ENCODE data around the gene COG7. TPM values are rescaled to one million over a fixed set of nuclear protein-coding genes. Genes with fewer than 3 reads are reported as not detected.

Gene COG7
- total RNA-seq, 5 donors from 2014 or later (not counting 1 experiment from before 2014, with no cell fraction given): 15.8 to 23.2 (median 22.4) TPM

DNA sequence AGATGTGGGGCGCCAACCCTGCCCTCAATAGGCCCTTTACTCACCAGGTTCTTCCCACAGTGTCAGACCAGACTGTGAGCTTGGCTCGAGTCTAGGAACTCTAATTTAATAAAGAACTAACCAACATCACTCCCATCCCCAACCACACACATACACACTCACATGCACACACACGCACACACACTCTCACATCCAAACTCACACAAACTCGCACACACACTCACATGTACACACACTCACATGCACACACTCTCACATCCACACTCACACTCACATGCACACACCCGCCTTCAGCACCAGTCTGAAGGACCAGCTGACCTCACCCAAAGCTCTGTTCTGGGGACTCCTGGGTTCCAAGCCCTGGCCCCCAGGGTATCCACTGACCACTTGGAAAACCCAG lies 63.8 kb downstream of the COG7 start:
- no peak overlapping the region for H3K27ac ChIP-seq (ENCODE audit: low read length)
- H3K27ac Mint-ChIP-seq: no peak overlapping the region
- H3K4me3 ChIP-seq (ENCODE audit: control insufficient read depth in 1 of 2, extremely low read depth in 1 of 2, low read length in 1 of 2): no peak overlapping the region
- H3K36me3 Mint-ChIP-seq: peaks cover 48% of the 10 kb centered on the region
- ChIA-PET CTCF (no interaction called here), POLR2A (no interaction called here)
- no peaks in the 10 kb centered on the region for H3K27me3 Mint-ChIP-seq
- ATAC-seq (replicated peaks in 1 of 4) (no peak), DNase-seq (no peak)
- H3K4me3 Mint-ChIP-seq: no peak overlapping the region
- no peaks in the 10 kb centered on the region for H3K9me3 Mint-ChIP-seq
- H3K9me3 ChIP-seq: no peaks in the 10 kb centered on the region
- H3K27me3 ChIP-seq (replicated peaks in 1 of 2; ENCODE audit: control insufficient read depth in 2 of 2, extremely low read depth in 1 of 2, insufficient read depth in 2 of 2, low read length in 1 of 2): no peaks in the 10 kb centered on the region
- 90% methylated on average over 5 of the region's 5 CpGs for WGBS (ENCODE audit: insufficient coverage)
- no peaks in the 10 kb centered on the region for H3K4me1 Mint-ChIP-seq
- peaks cover 19 to 39% of the 10 kb centered on the region in 2 donors for H3K36me3 ChIP-seq (ENCODE audit: control insufficient read depth in 2 of 2, extremely low read depth in 1 of 2, insufficient read depth in 1 of 2, low read length in 1 of 2)
- no peaks in the 10 kb centered on the region for H3K4me1 ChIP-seq (ENCODE audit: control insufficient read depth in 1 of 2, extremely low read depth in 1 of 2, insufficient read depth in 2 of 2, low read length in 2 of 2)

DNA sequence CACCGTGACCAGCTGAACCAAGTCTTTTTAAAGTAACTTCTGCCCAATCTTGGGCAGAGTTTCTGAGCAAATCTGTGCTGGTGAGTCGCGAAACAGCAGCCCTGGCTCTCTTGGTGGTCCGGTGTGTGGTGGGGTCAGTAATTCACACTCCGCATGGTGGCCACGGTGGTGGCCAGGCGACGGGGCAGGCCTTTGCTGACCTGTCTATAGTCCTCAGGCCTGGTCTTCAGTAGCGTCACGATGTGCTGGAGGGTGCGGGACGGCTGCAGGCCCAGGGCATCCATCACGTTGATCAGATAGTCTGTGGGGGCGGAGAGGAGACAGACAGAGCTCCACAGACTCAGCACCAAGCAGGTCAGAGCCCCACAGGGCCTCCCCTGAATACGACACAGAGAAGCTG lies 64.2 kb downstream of the COG7 start:
- no peaks in the 10 kb centered on the region for H3K4me1 ChIP-seq (ENCODE audit: control insufficient read depth in 1 of 2, extremely low read depth in 1 of 2, insufficient read depth in 2 of 2, low read length in 2 of 2)
- POLR2A ChIA-PET: no interaction called here
- WGBS (ENCODE audit: insufficient coverage): 89% methylated on average over 15 of the region's 15 CpGs
- Mint-ChIP-seq H3K4me1 (no peaks in the 10 kb centered on the region), H3K27ac (no peak overlapping the region), H3K36me3 (peaks cover 47% of the 10 kb centered on the region), H3K9me3 (no peaks in the 10 kb centered on the region), H3K4me3 (no peak overlapping the region), H3K27me3 (no peaks in the 10 kb centered on the region)
- H3K4me3 ChIP-seq (ENCODE audit: control insufficient read depth in 1 of 2, extremely low read depth in 1 of 2, low read length in 1 of 2): no peak overlapping the region
- no peaks in the 10 kb centered on the region for H3K27me3 ChIP-seq (replicated peaks in 1 of 2; ENCODE audit: control insufficient read depth in 2 of 2, extremely low read depth in 1 of 2, insufficient read depth in 2 of 2, low read length in 1 of 2)
- CTCF ChIA-PET: no interaction called here
- ATAC-seq (replicated peaks in 1 of 4) (no peak), DNase-seq (no peak)
- peaks cover 19 to 39% of the 10 kb centered on the region in 2 donors for H3K36me3 ChIP-seq (ENCODE audit: control insufficient read depth in 2 of 2, extremely low read depth in 1 of 2, insufficient read depth in 1 of 2, low read length in 1 of 2)
- no peak overlapping the region for H3K27ac ChIP-seq (ENCODE audit: low read length)
- no peaks in the 10 kb centered on the region for H3K9me3 ChIP-seq

DNA sequence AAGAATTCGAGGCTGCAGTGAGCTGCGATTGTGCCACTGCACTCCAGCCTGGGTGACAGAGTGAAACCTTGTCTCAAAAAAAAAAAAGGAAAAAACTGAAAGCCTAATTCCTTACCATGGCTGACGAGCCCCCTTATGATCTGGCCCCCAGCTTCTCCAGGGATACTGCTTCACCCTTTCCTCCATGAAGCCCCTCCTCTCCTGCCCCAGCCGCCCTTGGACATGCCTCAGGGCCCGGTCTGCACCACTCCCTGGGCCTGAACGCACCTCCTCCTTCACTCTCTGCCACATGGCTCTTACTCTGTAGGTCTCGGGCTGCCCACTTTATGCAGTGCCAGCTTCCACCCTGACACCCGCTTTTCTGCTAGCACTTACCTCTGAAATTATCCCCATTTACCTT lies 65.3 kb downstream of the COG7 start:
- Mint-ChIP-seq H3K27me3 (no peaks in the 10 kb centered on the region), H3K27ac (no peak overlapping the region), H3K36me3 (peaks cover 37% of the 10 kb centered on the region), H3K4me3 (no peak overlapping the region), H3K9me3 (no peaks in the 10 kb centered on the region), H3K4me1 (no peaks in the 10 kb centered on the region)
- ATAC-seq (replicated peaks in 1 of 4): no peak
- no peaks in the 10 kb centered on the region for H3K9me3 ChIP-seq
- H3K27me3 ChIP-seq (replicated peaks in 1 of 2; ENCODE audit: control insufficient read depth in 2 of 2, extremely low read depth in 1 of 2, insufficient read depth in 2 of 2, low read length in 1 of 2): no peaks in the 10 kb centered on the region
- no peak overlapping the region for H3K4me3 ChIP-seq (ENCODE audit: control insufficient read depth in 1 of 2, extremely low read depth in 1 of 2, low read length in 1 of 2)
- POLR2A ChIA-PET: interaction anchor here in 1 of 2 donors (0.6 kb wide), 1 partner anchor 32 kb away, joined by 3 read pairs; no protein-coding TSS in a partner anchor
- H3K36me3 ChIP-seq (ENCODE audit: control insufficient read depth in 2 of 2, extremely low read depth in 1 of 2, insufficient read depth in 1 of 2, low read length in 1 of 2): peaks cover 19 to 32% of the 10 kb centered on the region in 2 donors
- H3K27ac ChIP-seq (ENCODE audit: low read length): no peak overlapping the region
- H3K4me1 ChIP-seq (ENCODE audit: control insufficient read depth in 1 of 2, extremely low read depth in 1 of 2, insufficient read depth in 2 of 2, low read length in 2 of 2): no peaks in the 10 kb centered on the region
- no peak for DNase-seq
- WGBS (ENCODE audit: insufficient coverage): 100% methylated on average over 6 of the region's 8 CpGs
- CTCF ChIA-PET: no interaction called here

DNA sequence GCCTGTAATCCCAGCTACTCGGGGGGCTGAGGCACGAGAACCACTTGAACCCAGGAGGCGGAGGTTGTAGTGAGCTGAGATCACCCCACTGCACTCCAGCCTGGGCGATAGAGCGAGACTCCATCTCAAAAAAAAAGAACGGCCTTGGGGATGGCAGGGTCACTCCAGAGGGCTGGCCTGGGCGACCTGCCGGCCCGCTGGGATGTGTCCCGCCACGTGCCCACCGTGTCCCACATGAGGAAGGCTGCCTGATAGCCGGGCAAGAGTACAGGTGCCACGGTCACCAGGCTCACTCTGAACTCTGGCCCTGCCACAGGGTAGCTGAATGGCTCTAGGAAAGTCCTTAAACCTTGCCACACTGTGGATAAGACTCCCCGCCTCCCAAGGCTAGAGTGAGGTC lies 67.5 kb downstream of the COG7 start:
- Mint-ChIP-seq H3K27me3 (no peaks in the 10 kb centered on the region), H3K36me3 (peaks cover 17% of the 10 kb centered on the region), H3K27ac (no peak overlapping the region), H3K9me3 (no peaks in the 10 kb centered on the region), H3K4me1 (no peaks in the 10 kb centered on the region), H3K4me3 (no peak overlapping the region)
- Histone ChIP-seq H3K9me3 (no peaks in the 10 kb centered on the region), H3K4me3 (ENCODE audit: control insufficient read depth in 1 of 2, extremely low read depth in 1 of 2, low read length in 1 of 2) (no peak overlapping the region), H3K36me3 (ENCODE audit: control insufficient read depth in 2 of 2, extremely low read depth in 1 of 2, insufficient read depth in 1 of 2, low read length in 1 of 2) (peaks cover 3 to 11% of the 10 kb centered on the region in 2 donors), H3K4me1 (ENCODE audit: control insufficient read depth in 1 of 2, extremely low read depth in 1 of 2, insufficient read depth in 2 of 2, low read length in 2 of 2) (no peaks in the 10 kb centered on the region), H3K27me3 (replicated peaks in 1 of 2; ENCODE audit: control insufficient read depth in 2 of 2, extremely low read depth in 1 of 2, insufficient read depth in 2 of 2, low read length in 1 of 2) (no peaks in the 10 kb centered on the region), H3K27ac (ENCODE audit: low read length) (no peak overlapping the region)
- no peak for ATAC-seq (replicated peaks in 1 of 4)
- no peak for DNase-seq
- POLR2A ChIA-PET: no interaction called here
- 97% methylated on average over 14 of the region's 15 CpGs for WGBS (ENCODE audit: insufficient coverage)
- CTCF ChIA-PET: no interaction called here

DNA sequence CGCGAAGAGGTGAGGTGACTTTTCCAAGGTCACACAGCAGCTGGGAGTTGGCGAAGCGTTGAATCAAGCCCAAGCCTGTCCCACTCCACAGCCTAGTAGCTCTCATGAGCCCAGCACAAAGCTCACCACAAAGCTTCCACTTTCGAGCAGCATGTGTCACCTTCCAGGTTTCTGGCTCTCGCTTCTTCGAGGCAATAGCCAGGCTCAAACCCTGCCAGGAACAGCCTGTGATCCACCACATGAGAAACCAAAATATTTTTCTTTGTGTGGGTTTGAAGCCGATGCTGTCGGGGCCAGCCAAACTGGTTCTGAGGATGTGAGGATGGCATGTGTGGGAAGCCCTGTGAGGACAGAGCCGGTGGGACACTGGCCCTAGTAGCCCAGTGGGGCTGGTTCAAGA lies 68.1 kb downstream of the COG7 start:
- peaks cover 3 to 11% of the 10 kb centered on the region in 2 donors for H3K36me3 ChIP-seq (ENCODE audit: control insufficient read depth in 2 of 2, extremely low read depth in 1 of 2, insufficient read depth in 1 of 2, low read length in 1 of 2)
- H3K4me1 ChIP-seq (ENCODE audit: control insufficient read depth in 1 of 2, extremely low read depth in 1 of 2, insufficient read depth in 2 of 2, low read length in 2 of 2): no peaks in the 10 kb centered on the region
- WGBS (ENCODE audit: insufficient coverage): 91% methylated on average over 7 of the region's 10 CpGs
- Mint-ChIP-seq H3K27me3 (no peaks in the 10 kb centered on the region), H3K4me3 (no peak overlapping the region), H3K36me3 (peaks cover 15% of the 10 kb centered on the region), H3K9me3 (no peaks in the 10 kb centered on the region), H3K4me1 (no peaks in the 10 kb centered on the region), H3K27ac (no peak overlapping the region)
- no peak for DNase-seq
- no peak overlapping the region for H3K27ac ChIP-seq (ENCODE audit: low read length)
- POLR2A ChIA-PET: no interaction called here
- CTCF ChIA-PET: no interaction called here
- no peak overlapping the region for H3K4me3 ChIP-seq (ENCODE audit: control insufficient read depth in 1 of 2, extremely low read depth in 1 of 2, low read length in 1 of 2)
- no peak for ATAC-seq (replicated peaks in 1 of 4)
- H3K27me3 ChIP-seq (replicated peaks in 1 of 2; ENCODE audit: control insufficient read depth in 2 of 2, extremely low read depth in 1 of 2, insufficient read depth in 2 of 2, low read length in 1 of 2): no peaks in the 10 kb centered on the region
- H3K9me3 ChIP-seq: no peaks in the 10 kb centered on the region

DNA sequence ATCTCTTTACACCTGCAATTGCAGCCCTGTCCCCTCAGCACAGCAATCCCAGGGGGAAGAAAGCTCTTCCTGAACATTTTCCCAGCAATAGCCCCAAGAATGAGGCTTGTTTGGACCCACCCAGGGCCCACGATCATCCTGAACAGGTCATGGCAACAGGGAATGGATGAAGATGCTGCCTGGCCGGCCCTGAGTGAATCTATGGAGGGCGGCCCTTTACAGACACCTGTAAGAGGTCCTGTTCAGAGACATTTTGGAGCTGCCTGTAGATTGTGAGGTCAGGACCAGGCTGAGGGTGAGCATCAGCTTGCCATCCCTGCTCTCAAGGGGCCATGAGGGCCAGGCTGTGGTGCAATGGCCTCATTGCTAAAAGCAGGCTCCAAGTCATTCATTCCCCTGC lies 69.1 kb downstream of the COG7 start:
- WGBS (ENCODE audit: insufficient coverage): 91% methylated on average over 3 of the region's 3 CpGs
- CTCF ChIA-PET: no interaction called here

DNA sequence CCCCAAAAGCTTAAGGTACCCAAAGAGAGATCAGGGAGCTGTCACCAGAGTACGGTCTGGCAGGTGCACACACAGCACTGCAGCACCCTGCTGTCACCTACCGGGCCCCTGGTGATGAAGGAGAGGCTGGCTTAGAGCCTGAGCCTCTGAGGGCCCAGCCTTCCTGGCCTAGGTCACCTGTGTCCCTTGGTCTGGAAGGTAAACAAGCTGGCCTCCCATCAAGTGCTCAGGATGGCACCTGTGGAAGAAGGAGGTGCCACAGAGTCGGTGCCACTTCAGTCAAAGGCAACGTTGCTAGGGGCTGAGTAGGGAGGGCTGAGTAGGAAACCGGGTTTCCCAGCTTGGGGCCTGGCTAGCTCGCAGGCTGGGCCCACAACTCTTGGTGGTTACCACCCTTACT lies 70.7 kb downstream of the COG7 start:
- H3K27ac ChIP-seq (ENCODE audit: low read length): no peak overlapping the region
- Mint-ChIP-seq H3K27me3 (peaks cover 0 to 1% of the 10 kb centered on the region in 2 donors), H3K36me3 (no peaks in the 10 kb centered on the region), H3K27ac (no peak overlapping the region), H3K9me3 (no peaks in the 10 kb centered on the region), H3K4me3 (no peak overlapping the region), H3K4me1 (no peaks in the 10 kb centered on the region)
- H3K4me1 ChIP-seq (ENCODE audit: control insufficient read depth in 1 of 2, extremely low read depth in 1 of 2, insufficient read depth in 2 of 2, low read length in 2 of 2): no peaks in the 10 kb centered on the region
- no peaks in the 10 kb centered on the region for H3K9me3 ChIP-seq
- H3K36me3 ChIP-seq (ENCODE audit: control insufficient read depth in 2 of 2, extremely low read depth in 1 of 2, insufficient read depth in 1 of 2, low read length in 1 of 2): no peaks in the 10 kb centered on the region
- 100% methylated on average over 3 of the region's 6 CpGs for WGBS (ENCODE audit: insufficient coverage)
- CTCF ChIA-PET: interaction anchor here in 1 of 2 donors (0.6 kb wide), 1 partner anchor 233 kb away, joined by 3 read pairs; no protein-coding TSS in a partner anchor
- no peaks in the 10 kb centered on the region for H3K27me3 ChIP-seq (replicated peaks in 1 of 2; ENCODE audit: control insufficient read depth in 2 of 2, extremely low read depth in 1 of 2, insufficient read depth in 2 of 2, low read length in 1 of 2)
- H3K4me3 ChIP-seq (ENCODE audit: control insufficient read depth in 1 of 2, extremely low read depth in 1 of 2, low read length in 1 of 2): no peak overlapping the region
- ATAC-seq (replicated peaks in 1 of 4): no peak
- POLR2A ChIA-PET: no interaction called here
- DNase-seq: no peak

More for the DNA sequence above, 69.1 kb downstream of the COG7 start:
- H3K9me3 ChIP-seq: no peaks in the 10 kb centered on the region
- Mint-ChIP-seq H3K9me3 (no peaks in the 10 kb centered on the region), H3K27ac (no peak overlapping the region), H3K4me3 (no peak overlapping the region), H3K36me3 (peaks cover 7% of the 10 kb centered on the region), H3K27me3 (no peaks in the 10 kb centered on the region), H3K4me1 (no peaks in the 10 kb centered on the region)
- no peak overlapping the region for H3K4me3 ChIP-seq (ENCODE audit: control insufficient read depth in 1 of 2, extremely low read depth in 1 of 2, low read length in 1 of 2)
- H3K27me3 ChIP-seq (replicated peaks in 1 of 2; ENCODE audit: control insufficient read depth in 2 of 2, extremely low read depth in 1 of 2, insufficient read depth in 2 of 2, low read length in 1 of 2): no peaks in the 10 kb centered on the region
- DNase-seq (no peak), ATAC-seq (replicated peaks in 1 of 4) (no peak)
- POLR2A ChIA-PET: no interaction called here
- H3K4me1 ChIP-seq (ENCODE audit: control insufficient read depth in 1 of 2, extremely low read depth in 1 of 2, insufficient read depth in 2 of 2, low read length in 2 of 2): no peaks in the 10 kb centered on the region
- H3K27ac ChIP-seq (ENCODE audit: low read length): no peak overlapping the region
- H3K36me3 ChIP-seq (ENCODE audit: control insufficient read depth in 2 of 2, extremely low read depth in 1 of 2, insufficient read depth in 1 of 2, low read length in 1 of 2): peaks cover 3 to 6% of the 10 kb centered on the region in 2 donors

All from T-cell (primary cell).